Spleen (tissue), 11 donors: Measurements from ENCODE around the gene VRK1. TPM values are rescaled to one million over a fixed set of nuclear protein-coding genes. Genes with fewer than 3 reads are reported as not detected.

Source experiments
- DNase-seq: peaks from one replicate; pipeline ENCODE4 v3.0.0-alpha.2; 2020
- H3K27ac ChIP-seq, 8 donors: fragments of 200-600 bp; sonication (generic) in 7 of 8; 1 replicate in 4 of 8; 2 replicates in 4 of 8; pipeline versions ENCODE4 v1.5.0 to v1.8.0; 2016 to 2021; ENCODE audit warnings: inconsistent platforms in 4 of 8, mild to moderate bottlenecking in 4 of 8, moderate library complexity in 1 of 8
- H3K27me3 ChIP-seq, 7 donors: fragments of 200-600 bp; sonication (generic) in 6 of 7; replicated peaks in 1 of 7; 1 replicate in 4 of 7; 2 replicates in 3 of 7; pipeline versions ENCODE4 v1.5.0 to v1.8.0; 2016 to 2021; ENCODE audit warnings: inconsistent platforms in 3 of 7, mild to moderate bottlenecking in 1 of 7
- H3K36me3 ChIP-seq, 6 donors: fragments of 200-600 bp; sonication (generic) in 5 of 6; 1 replicate in 4 of 6; 2 replicates in 2 of 6; pipeline versions ENCODE4 v1.5.0 to v1.8.0; 2016 to 2021; ENCODE audit warnings: inconsistent platforms in 2 of 6
- H3K4me1 ChIP-seq, 6 donors: fragments of 200-600 bp; sonication (generic) in 5 of 6; 1 replicate in 3 of 6; 2 replicates in 3 of 6; pipeline versions ENCODE4 v1.5.0 to v1.8.0; 2016 to 2021; ENCODE audit warnings: inconsistent platforms in 3 of 6
- H3K4me3 ChIP-seq, 8 donors: fragments of 200-600 bp; sonication (generic) in 7 of 8; 1 replicate in 4 of 8; 2 replicates in 4 of 8; pipeline versions ENCODE4 v1.5.0 to v1.8.0; 2016 to 2021; ENCODE audit warnings: inconsistent platforms in 4 of 8, mild to moderate bottlenecking in 4 of 8, moderate library complexity in 2 of 8
- H3K9me3 ChIP-seq, 8 donors: fragments of 200-600 bp; sonication (generic) in 7 of 8; 1 replicate in 4 of 8; 2 replicates in 4 of 8; pipeline versions ENCODE4 v1.5.0 to v1.8.0; 2016 to 2021; ENCODE audit warnings: inconsistent platforms in 4 of 8
- CTCF ChIP-seq, 11 experiments: fragments of 200-600 bp in 7 of 11; fragments of 450-650 bp in 4 of 11; sonication (generic) in 4 of 11; IDR thresholded peaks in 8 of 11; conservative IDR thresholded peaks in 3 of 11; 1 replicate in 7 of 11; 2 replicates in 4 of 11; pipeline versions ENCODE4 v1.4.0 to v1.8.0; 2016 to 2021; ENCODE audit warnings: antibody characterized with exemption in 11 of 11, inconsistent platforms in 4 of 11, mild to moderate bottlenecking in 1 of 11
- POLR2A ChIP-seq, 3 donors: fragments of 450-650 bp; IDR thresholded peaks; one replicate each; pipeline ENCODE4 v1.5.1; 2017; ENCODE audit warnings: antibody characterized with exemption in 3 of 3, mild to moderate bottlenecking in 1 of 3
- POLR2AphosphoS5 ChIP-seq, 3 donors: sonication (generic); formaldehyde crosslinking; IDR thresholded peaks; one replicate each; pipeline ENCODE4 v1.5.1; 2017; ENCODE audit warnings: antibody characterized with exemption in 3 of 3
- WGBS, 5 donors: extraction: QIAGEN DNeasy Blood & Tissue Kit in 3 of 5; methylation state at CpG; one replicate each; pipeline versions ENCODE4 v1.1.5 to v1.1.7; 2013 to 2018; 5-methylcytosine and 5-hydroxymethylcytosine counted together
- intact Hi-C: fragments of 100-400 bp; cut with DNase I; formaldehyde crosslinking; loops from one replicate; pipeline ENCODE4 v1.15.0; 2023; ENCODE audit warnings: low total_unique reads
- polyA plus RNA-seq, 3 donors: library from polyadenylated mRNA; stranded (reverse); fragments of 200-250 nt; gene quantifications; one replicate each; pipeline ENCODE4 v1.2.1, GENCODE V29; 2013
- total RNA-seq, 7 donors: library from RNA; depleted of rRNA in 3 of 7; stranded (reverse); fragments of >200 nt in 3 of 7; fragmentation: NEBNext Ultra II Directional in 4 of 7; extraction: Animal tissue kit (Norgen Biotek cat#: 25700) in 4 of 7; gene quantifications; one replicate each; pipeline versions ENCODE4 v1.1.0 to v1.2.1, GENCODE V29; 2016 to 2021
- donor health status: healthy with polysubstance abuse.
- donor health status: DM: no; HTN: no; CAD: no; lungs with moderate emphysema.
- donor health status: DM: no; HTN: no; CAD: no.
- donor health status: Bipolar disorder and iron deficiency.
- donor health status: healthy.
- donor health status: DM: no; HTN: no; CAD: no.
- donor health status: DM: yes; HTN: yes; CAD: no.

Gene VRK1
- total and polyA plus RNA-seq, 10 donors = 16.1 to 48.5 (median 29.4) TPM

GRCh38 chr14:96915478-96915877 is 118.3 kb downstream of the VRK1 start:
- no peak overlapping the region for H3K4me3 ChIP-seq
- intact Hi-C loops = no loop called here

GRCh38 chr14:96916751-96917150 is 119.6 kb downstream of the VRK1 start:
- DNase-seq = no peak
- TF ChIP-seq CTCF (IDR thresholded peaks at IDR 0.05 in 8 of 11, conservative IDR thresholded peaks at IDR 0.05 in 3 of 11) (no peak), POLR2AphosphoS5 (IDR thresholded peaks at IDR 0.05) (no peak), POLR2A (IDR thresholded peaks at IDR 0.05) (no peak)
- intact Hi-C loops = no loop called here
- H3K36me3 ChIP-seq = no peaks in the 10 kb centered on the region
- H3K4me1 ChIP-seq = peaks cover 0 to 6% (median 5%) of the 10 kb centered on the region in 6 donors
- no peaks in the 10 kb centered on the region for H3K27me3 ChIP-seq
- WGBS, 5 donors = 95 to 100% (median 97%) methylated on average over 1 of the region's 1 CpG
- no peak overlapping the region for H3K4me3 ChIP-seq
- H3K9me3 ChIP-seq = peaks cover 0 to 39% (median 11%) of the 10 kb centered on the region in 8 donors
- no peak overlapping the region for H3K27ac ChIP-seq

More at GRCh38 chr14:96915478-96915877, 118.3 kb downstream of the VRK1 start:
- no peak overlapping the region for H3K27ac ChIP-seq
- DNase-seq = no peak
- no peaks in the 10 kb centered on the region for H3K27me3 ChIP-seq
- peaks cover 0 to 16% (median 8%) of the 10 kb centered on the region in 6 donors for H3K4me1 ChIP-seq
- H3K9me3 ChIP-seq = peaks cover 0 to 30% (median 7%) of the 10 kb centered on the region in 8 donors
- no peaks in the 10 kb centered on the region for H3K36me3 ChIP-seq
- 87 to 98% (median 93%) methylated on average over 4 of the region's 4 CpGs for WGBS, 5 donors
- no peak for TF ChIP-seq POLR2A (IDR thresholded peaks at IDR 0.05)
- no peak for TF ChIP-seq CTCF (IDR thresholded peaks at IDR 0.05 in 8 of 11, conservative IDR thresholded peaks at IDR 0.05 in 3 of 11)
- TF ChIP-seq POLR2AphosphoS5 (IDR thresholded peaks at IDR 0.05) = no peak

- DNase-seq = no peak
- intact Hi-C loops = no loop called here
These were observed 120.3 kb downstream of the VRK1 start for GRCh38 chr14:96917442-96917963.

More at GRCh38 chr14:96917442-96917963, 120.3 kb downstream of the VRK1 start:
- H3K27ac ChIP-seq = no peak overlapping the region
- peaks cover 0 to 41% (median 11%) of the 10 kb centered on the region in 8 donors for H3K9me3 ChIP-seq
- H3K4me3 ChIP-seq = no peak overlapping the region
- H3K27me3 ChIP-seq = no peaks in the 10 kb centered on the region
- no peak for TF ChIP-seq CTCF (IDR thresholded peaks at IDR 0.05 in 8 of 11, conservative IDR thresholded peaks at IDR 0.05 in 3 of 11)
- TF ChIP-seq POLR2A (IDR thresholded peaks at IDR 0.05) = no peak
- no peak for TF ChIP-seq POLR2AphosphoS5 (IDR thresholded peaks at IDR 0.05)
- H3K36me3 ChIP-seq = no peaks in the 10 kb centered on the region
- H3K4me1 ChIP-seq = no peaks in the 10 kb centered on the region
- WGBS, 5 donors = 60 to 80% (median 71%) methylated on average over 7 of the region's 7 CpGs
